Nephron progenitor cell (in vitro differentiated cells): ENCODE results near the gene SPTLC3.

Experiments used
- DNase-seq: peaks from one replicate; pipeline ENCODE4 v3.0.0; 2021
- H3K27ac Mint-ChIP-seq: 2 replicates; pipeline ENCODE4 v1.8.0; 2021; ENCODE audit warnings: mild to moderate bottlenecking, moderate library complexity, mixed read lengths
- H3K27me3 Mint-ChIP-seq: 2 replicates; pipeline ENCODE4 v1.8.0; 2021; ENCODE audit warnings: mild to moderate bottlenecking, low read depth, mixed read lengths; ENCODE audit not compliant: poor library complexity
- H3K36me3 Mint-ChIP-seq: 2 replicates; pipeline ENCODE4 v1.8.0; 2021; ENCODE audit warnings: low read depth, mixed read lengths
- H3K4me1 Mint-ChIP-seq: 2 replicates; pipeline ENCODE4 v1.8.0; 2021; ENCODE audit warnings: mixed read lengths
- H3K4me3 Mint-ChIP-seq: 2 replicates; pipeline ENCODE4 v1.8.0; 2021; ENCODE audit warnings: mild to moderate bottlenecking, moderate library complexity, mixed read lengths
- H3K9me3 Mint-ChIP-seq: 2 replicates; pipeline ENCODE4 v1.8.0; 2021; ENCODE audit warnings: mild to moderate bottlenecking, moderate library complexity, mixed read lengths
- TF ChIP-seq, protein P1 (sequence below): fragments of 200-600 bp; sonication (generic); IDR thresholded peaks from 2 replicates; pipeline ENCODE4 v1.5.0; 2021; ENCODE audit warnings: antibody characterized with exemption

Gene SPTLC3

DNA sequence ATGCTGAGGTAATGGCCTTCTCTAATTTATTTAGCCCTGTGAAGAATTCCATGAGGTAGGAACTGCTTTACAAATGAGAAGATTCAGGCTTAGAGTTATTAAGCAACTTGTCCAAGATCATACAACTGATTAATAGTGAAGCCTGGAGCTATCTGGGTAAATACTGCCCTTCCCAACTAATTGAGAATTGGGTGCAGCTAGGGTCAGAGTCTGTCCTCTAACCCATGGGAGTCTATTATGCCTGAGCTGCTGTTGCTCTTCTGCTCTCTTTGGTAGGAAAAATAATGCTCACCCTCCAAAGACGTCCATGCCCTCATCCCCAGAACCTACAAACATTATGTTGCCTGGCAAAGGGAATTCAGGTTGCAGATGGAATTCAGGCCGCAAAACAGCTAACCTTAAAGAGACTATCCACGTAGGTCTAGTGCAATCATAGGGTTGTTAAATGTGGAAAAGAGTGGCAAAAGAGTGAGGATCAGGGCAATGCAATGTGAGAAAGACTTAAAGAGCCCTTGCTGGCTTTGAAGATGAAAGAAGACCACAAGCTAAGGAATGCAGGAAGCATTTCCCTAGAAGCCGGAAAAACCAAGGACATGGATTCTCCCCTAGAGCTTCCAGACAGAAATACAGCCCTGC lies 90.1 kb downstream of the SPTLC3 start:
- H3K4me1 Mint-ChIP-seq: peaks cover 31% of the 10 kb centered on the region
- H3K36me3 Mint-ChIP-seq: no peaks in the 10 kb centered on the region
- TF ChIP-seq, protein P1, sequence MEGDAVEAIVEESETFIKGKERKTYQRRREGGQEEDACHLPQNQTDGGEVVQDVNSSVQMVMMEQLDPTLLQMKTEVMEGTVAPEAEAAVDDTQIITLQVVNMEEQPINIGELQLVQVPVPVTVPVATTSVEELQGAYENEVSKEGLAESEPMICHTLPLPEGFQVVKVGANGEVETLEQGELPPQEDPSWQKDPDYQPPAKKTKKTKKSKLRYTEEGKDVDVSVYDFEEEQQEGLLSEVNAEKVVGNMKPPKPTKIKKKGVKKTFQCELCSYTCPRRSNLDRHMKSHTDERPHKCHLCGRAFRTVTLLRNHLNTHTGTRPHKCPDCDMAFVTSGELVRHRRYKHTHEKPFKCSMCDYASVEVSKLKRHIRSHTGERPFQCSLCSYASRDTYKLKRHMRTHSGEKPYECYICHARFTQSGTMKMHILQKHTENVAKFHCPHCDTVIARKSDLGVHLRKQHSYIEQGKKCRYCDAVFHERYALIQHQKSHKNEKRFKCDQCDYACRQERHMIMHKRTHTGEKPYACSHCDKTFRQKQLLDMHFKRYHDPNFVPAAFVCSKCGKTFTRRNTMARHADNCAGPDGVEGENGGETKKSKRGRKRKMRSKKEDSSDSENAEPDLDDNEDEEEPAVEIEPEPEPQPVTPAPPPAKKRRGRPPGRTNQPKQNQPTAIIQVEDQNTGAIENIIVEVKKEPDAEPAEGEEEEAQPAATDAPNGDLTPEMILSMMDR: no peak
- peaks cover 2% of the 10 kb centered on the region for H3K27me3 Mint-ChIP-seq
- H3K9me3 Mint-ChIP-seq: no peaks in the 10 kb centered on the region
- H3K27ac Mint-ChIP-seq: no peak overlapping the region
- H3K4me3 Mint-ChIP-seq: no peak overlapping the region
- DNase-seq: no peak

DNA sequence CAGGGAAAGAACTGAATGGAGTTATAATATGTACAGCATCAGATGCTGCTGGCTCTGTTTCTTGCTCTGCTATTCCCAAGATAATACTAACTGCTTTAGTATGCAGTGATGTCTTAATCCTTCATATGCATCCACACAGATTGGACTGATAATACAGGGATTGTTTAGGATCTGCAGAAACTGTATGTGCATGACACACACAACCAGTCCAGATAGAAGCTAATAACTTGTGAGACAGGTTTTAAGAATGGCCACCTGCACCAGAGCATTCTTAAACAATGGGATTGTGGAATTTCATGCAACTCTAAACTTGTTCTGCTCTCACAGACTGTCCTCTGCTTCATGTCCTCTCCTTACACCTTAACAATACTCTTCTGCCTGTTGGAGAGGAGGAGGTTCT lies 90.9 kb downstream of the SPTLC3 start:
- Mint-ChIP-seq H3K27ac (no peak overlapping the region), H3K27me3 (peaks cover 2% of the 10 kb centered on the region), H3K36me3 (no peaks in the 10 kb centered on the region), H3K4me3 (no peak overlapping the region), H3K9me3 (no peaks in the 10 kb centered on the region), H3K4me1 (peaks cover 24% of the 10 kb centered on the region)
- DNase-seq: no peak
- TF ChIP-seq, protein P1: no peak

DNA sequence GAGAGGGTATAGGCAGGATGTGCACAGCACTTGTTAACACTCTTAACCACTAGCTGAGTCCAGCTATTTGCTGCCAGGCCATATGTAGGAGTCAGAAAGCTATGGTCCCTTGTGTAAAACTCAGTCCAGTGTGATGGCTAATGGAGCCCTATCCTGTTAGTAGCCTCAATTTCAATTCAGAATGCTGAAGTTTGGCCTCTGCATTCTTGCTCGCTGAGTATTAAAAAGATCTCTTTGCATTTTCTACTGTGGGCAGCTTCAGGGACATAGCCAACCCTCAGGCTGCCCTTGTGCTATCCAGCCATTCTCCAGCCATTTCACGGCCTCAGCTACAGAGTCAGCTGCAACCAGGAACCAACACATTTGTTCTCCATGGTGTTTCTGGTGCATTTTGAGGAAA lies 92.5 kb downstream of the SPTLC3 start:
- no peak overlapping the region for H3K27ac Mint-ChIP-seq
- no peak overlapping the region for H3K4me3 Mint-ChIP-seq
- H3K27me3 Mint-ChIP-seq: peaks cover 2% of the 10 kb centered on the region
- no peak for DNase-seq
- no peaks in the 10 kb centered on the region for H3K9me3 Mint-ChIP-seq
- peaks cover 29% of the 10 kb centered on the region for H3K4me1 Mint-ChIP-seq
- H3K36me3 Mint-ChIP-seq: no peaks in the 10 kb centered on the region
- TF ChIP-seq, protein P1: no peak

DNA sequence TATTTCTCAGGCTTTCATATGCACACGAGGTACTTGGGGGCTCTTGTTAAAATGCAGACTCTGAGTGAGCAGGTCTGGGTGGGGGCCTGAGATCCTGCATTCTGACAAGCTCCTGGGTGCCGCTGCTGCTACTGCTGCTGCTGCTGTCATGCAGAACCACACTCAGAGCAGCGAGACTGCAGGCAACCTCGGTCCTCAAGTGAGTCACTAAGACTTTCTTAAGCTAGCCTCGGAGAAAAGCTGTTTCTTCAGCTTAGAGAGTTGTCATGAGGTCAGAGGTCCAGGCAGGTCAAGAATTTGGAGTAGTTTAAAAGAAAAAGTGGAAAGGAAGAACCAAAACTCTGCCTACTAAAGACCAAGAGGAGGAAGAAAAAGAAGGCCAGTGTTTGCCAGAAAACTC lies 92.9 kb downstream of the SPTLC3 start:
- H3K4me1 Mint-ChIP-seq: peaks cover 29% of the 10 kb centered on the region
- DNase-seq: no peak
- H3K9me3 Mint-ChIP-seq: no peaks in the 10 kb centered on the region
- no peak overlapping the region for H3K27ac Mint-ChIP-seq
- H3K36me3 Mint-ChIP-seq: no peaks in the 10 kb centered on the region
- peaks cover 2% of the 10 kb centered on the region for H3K27me3 Mint-ChIP-seq
- TF ChIP-seq, protein P1: no peak
- no peak overlapping the region for H3K4me3 Mint-ChIP-seq

DNA sequence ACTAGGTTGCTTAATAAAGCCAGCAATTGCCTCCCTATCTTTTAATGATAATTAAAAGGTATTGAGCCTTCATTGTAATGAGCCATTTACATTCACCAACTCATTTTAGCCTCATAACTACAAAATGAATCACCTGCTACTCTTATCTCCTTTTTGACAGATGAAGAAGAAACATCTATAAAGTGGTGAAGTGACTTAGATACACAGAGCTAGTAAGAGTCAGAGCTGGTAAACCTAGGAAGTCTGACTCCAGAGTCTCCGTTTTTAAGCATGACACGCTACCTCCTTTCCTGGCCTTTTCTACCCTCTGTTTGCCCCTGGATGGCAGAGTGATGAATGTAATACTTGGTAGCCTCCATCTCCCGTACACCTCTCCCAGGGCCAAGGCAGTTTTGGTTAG lies 93.5 kb downstream of the SPTLC3 start:
- Mint-ChIP-seq H3K4me1 (peaks cover 29% of the 10 kb centered on the region), H3K4me3 (no peak overlapping the region), H3K36me3 (no peaks in the 10 kb centered on the region), H3K27me3 (peaks cover 2% of the 10 kb centered on the region), H3K27ac (no peak overlapping the region), H3K9me3 (no peaks in the 10 kb centered on the region)
- TF ChIP-seq, protein P1: no peak
- DNase-seq: no peak

DNA sequence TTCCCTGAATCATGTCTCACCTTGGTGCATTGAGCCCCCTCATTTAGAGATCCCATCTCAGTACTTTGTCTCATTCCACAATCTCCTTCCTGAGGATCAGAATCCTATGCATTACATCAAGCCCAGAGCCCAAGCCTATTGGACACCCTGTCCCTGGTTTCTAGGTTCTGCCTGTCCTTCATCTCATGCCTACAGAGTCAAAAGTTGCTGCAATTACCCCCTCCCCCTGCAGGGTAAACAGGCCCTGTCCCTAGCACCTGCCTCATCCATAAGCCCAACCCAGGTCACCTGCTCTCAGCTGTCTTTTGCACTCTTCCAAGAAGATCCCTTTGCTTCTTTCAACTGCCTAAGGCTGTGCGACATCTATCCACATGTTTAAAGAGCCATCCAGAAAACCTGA lies 93.9 kb downstream of the SPTLC3 start:
- no peaks in the 10 kb centered on the region for H3K9me3 Mint-ChIP-seq
- no peak overlapping the region for H3K4me3 Mint-ChIP-seq
- H3K36me3 Mint-ChIP-seq: no peaks in the 10 kb centered on the region
- DNase-seq: no peak
- TF ChIP-seq, protein P1: no peak
- peaks cover 29% of the 10 kb centered on the region for H3K4me1 Mint-ChIP-seq
- H3K27ac Mint-ChIP-seq: no peak overlapping the region
- peaks cover 2% of the 10 kb centered on the region for H3K27me3 Mint-ChIP-seq
